Esophagus muscularis mucosa (tissue), 3 donors: Measurements from ENCODE around the gene IGF2R.

Experiments
- POLR2A ChIP-seq: fragments of 450-650 bp; IDR thresholded peaks from one replicate; pipeline ENCODE4 v1.6.1; 2017; ENCODE audit warnings: antibody characterized with exemption, moderate library complexity, mild to moderate bottlenecking, low read depth
- TF ChIP-seq, protein P1 (sequence below), 3 experiments: fragments of 200-600 bp in 2 of 3; fragments of 450-650 bp in 1 of 3; sonication (generic) in 2 of 3; IDR thresholded peaks; one replicate each; pipeline ENCODE4 v1.5.1; 2017 to 2019; ENCODE audit warnings: antibody characterized with exemption in 3 of 3, mild to moderate bottlenecking in 2 of 3, moderate library complexity in 1 of 3

DNA sequence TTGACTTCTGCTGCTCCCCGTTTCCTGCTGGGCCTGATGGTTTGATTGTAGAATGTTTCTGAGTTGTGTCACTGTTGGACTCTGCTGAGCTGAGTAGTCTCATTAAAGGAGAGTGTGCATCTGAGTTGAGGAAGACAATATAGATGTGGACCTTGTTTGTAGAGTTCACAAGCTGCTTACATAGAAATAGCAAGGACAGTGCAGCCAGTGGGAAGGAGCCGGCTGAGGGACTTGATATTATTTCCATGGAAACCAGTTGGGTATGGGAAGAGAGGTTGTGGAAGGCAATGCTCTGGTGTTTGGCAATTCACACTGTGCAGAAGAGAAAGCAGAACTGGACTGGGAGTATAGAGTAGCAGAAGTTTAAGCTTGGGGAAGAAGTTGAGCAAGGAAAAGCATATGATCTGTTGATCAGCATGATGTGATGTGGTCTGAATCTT lies 14.8 kb downstream of the IGF2R start:
- TF ChIP-seq, protein P1, sequence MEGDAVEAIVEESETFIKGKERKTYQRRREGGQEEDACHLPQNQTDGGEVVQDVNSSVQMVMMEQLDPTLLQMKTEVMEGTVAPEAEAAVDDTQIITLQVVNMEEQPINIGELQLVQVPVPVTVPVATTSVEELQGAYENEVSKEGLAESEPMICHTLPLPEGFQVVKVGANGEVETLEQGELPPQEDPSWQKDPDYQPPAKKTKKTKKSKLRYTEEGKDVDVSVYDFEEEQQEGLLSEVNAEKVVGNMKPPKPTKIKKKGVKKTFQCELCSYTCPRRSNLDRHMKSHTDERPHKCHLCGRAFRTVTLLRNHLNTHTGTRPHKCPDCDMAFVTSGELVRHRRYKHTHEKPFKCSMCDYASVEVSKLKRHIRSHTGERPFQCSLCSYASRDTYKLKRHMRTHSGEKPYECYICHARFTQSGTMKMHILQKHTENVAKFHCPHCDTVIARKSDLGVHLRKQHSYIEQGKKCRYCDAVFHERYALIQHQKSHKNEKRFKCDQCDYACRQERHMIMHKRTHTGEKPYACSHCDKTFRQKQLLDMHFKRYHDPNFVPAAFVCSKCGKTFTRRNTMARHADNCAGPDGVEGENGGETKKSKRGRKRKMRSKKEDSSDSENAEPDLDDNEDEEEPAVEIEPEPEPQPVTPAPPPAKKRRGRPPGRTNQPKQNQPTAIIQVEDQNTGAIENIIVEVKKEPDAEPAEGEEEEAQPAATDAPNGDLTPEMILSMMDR (IDR thresholded peaks at IDR 0.05): no peak
- TF ChIP-seq POLR2A: no peak
